Hematopoietic multipotent progenitor cell treated with erythropoietin and hydrocortisone succinate and interleukin-3 and kit ligand, for 4 days (in vitro differentiated cells): ENCODE results near the gene TATDN2.

Experiments
- DNase-seq: peaks from one replicate; pipeline ENCODE4 v3.0.0-alpha.2; 2015

The TATDN2 gene, protein sequence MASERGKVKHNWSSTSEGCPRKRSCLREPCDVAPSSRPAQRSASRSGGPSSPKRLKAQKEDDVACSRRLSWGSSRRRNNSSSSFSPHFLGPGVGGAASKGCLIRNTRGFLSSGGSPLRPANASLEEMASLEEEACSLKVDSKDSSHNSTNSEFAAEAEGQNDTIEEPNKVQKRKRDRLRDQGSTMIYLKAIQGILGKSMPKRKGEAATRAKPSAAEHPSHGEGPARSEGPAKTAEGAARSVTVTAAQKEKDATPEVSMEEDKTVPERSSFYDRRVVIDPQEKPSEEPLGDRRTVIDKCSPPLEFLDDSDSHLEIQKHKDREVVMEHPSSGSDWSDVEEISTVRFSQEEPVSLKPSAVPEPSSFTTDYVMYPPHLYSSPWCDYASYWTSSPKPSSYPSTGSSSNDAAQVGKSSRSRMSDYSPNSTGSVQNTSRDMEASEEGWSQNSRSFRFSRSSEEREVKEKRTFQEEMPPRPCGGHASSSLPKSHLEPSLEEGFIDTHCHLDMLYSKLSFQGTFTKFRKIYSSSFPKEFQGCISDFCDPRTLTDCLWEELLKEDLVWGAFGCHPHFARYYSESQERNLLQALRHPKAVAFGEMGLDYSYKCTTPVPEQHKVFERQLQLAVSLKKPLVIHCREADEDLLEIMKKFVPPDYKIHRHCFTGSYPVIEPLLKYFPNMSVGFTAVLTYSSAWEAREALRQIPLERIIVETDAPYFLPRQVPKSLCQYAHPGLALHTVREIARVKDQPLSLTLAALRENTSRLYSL

DNA sequence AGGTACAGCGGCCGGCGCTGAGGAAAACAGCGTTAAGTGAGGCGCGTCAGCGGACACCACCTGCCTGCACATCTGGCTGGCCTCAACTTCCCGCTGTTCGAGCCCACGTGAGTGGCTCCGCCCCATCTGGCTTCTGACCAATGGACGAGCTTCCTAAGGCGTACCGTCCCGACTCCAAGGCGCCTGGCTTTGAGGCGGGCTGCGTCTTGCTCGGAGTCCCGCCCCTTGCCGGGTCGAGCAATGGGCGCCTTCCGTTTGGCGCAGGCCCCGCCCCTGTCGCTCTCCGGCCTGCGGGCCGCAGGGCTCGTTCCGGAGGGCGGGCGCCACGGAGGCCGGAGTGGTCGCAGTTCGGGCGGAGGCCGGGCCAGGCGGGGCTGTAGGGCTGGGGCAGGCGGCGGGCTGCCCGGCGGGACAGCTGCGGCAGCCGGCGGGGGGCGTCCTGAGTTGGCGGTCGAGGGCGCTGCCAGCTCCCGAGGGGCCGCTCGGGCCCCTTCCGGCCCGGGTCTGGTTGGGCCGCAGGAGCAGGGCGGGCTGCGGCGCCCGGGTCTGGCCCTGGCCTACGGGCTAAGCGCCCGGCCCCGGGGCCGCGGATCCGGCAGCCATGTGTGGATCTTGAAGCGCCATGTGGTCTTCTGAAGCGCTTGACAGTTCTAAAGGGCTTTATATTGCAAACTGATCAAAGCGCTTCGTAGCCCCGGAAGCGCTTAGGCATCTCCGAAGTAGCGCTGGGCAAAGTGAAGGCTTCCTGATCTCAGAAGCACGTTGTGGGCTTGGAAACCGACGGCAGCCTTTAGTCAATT, at the start of gene TATDN2:
TATDN2 (plus strand) TSS at position 276 of the 800 bp plus-strand sequence. CDS start 742 bp downstream, outside the sequence.
- DNase-seq: peak; percentile 99

DNA sequence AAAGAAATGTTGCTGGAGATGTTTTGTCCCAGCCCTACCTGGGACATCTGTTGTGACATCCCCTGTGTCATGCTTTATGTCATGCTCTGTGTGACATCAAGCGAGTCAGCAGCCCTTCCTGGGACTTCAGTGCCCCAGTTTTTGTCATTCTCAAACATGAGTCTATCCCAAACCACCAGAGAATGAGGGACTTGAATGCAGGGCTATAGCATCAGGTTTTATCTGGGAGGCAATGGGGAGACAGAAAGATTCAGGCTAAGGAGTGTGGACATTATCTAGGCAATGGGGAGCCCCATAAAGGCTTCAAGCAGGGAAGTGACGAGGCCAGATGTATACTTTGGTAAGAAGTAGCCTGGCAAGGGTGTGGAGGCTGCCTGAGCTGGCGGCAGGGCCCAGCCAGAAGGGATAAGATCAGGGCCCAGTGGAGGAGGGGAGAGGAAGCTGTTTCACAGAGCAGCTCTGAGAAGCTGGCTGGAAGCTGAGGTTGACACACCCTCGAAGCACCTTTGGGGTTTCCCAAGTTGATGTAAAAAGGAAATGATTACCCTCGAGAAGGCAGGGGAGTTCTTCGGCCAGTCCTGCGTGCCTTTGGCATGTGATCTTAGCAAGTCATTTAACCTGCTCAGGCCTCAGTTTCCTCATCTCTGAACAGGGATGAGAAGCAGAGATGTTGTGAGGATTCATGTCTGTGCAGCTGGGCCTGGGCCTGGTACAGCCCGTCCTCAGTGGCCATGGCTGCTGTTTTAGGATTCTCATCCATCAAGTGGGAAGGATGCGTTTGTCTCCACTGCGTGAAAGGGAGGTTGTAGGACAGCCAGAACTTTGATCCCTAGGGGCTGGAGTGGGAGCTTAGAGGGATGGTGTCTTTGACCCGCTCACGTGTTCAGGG, 49.3 kb upstream of the TATDN2 start:
- DNase-seq: peak; percentile 89

DNA sequence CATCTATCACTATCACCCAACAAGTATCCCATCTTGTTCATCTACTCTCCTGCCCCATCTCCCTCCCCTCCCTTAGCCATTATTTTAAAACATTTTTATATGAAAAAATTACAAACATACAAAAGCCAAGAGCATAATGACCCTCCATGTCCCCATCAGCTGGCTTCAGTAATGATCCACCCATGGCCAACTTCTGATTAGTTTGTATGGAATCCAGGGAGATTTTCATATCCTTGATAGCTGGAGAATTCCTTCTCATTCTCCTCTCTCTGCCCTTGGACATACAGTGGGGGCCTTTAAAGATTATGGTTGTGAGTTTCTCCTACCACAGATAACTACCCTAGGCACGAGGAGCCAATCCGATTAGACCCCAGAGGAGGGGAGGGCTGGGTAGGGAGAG, 43.3 kb upstream of the TATDN2 start:
- DNase-seq: no peak

DNA sequence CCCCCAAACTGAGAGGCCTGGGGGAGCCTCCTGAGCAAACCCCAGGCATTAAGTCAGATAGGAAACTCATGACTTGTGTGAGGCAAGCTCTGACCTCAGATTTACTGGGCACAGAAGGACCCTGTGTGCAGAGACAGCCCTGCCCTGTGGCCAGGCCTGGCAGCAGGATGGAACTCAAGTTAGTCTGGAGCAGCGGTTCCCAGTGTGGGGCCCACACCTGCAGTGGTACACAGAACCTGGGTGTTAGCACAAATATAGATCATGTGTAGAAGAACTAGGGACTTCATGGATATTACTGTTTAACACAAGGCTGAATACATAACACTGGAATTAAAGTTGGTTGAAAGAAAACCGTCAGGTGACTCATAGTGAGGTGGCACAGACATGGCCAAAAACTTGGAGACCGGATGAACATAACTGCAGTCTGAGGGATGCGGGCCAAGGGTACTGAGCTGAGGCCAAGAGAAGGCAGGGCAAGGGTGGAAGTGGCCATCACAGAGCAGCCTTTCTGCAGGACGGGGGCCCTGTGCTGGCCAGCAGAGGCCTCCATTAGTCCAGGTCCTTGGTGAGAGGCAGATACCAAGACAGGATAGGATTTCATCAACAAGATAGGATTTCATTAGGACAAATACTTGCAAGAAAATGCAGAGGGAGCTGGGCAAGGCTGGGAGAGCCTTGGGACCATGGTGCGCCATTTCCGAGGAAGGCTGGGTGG, 42.7 kb upstream of the TATDN2 start:
- DNase-seq: no peak

DNA sequence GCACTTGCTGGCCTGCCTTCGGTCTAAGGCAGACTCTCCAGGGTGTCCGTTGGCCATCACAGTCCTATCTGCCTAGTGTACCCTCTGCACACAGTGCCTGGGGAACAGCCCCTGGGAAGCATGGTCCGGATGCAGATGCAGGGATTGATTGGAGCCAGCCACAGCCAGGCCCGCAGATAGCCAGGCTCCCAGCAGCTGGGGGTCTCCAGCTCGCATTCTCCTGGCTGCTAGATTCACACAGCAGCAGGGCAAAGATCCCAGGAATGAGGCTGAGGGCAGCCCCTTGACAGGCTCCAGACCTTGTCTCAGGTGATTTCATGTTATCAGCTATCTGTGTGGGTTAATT, 42.1 kb upstream of the TATDN2 start:
- DNase-seq: no peak

DNA sequence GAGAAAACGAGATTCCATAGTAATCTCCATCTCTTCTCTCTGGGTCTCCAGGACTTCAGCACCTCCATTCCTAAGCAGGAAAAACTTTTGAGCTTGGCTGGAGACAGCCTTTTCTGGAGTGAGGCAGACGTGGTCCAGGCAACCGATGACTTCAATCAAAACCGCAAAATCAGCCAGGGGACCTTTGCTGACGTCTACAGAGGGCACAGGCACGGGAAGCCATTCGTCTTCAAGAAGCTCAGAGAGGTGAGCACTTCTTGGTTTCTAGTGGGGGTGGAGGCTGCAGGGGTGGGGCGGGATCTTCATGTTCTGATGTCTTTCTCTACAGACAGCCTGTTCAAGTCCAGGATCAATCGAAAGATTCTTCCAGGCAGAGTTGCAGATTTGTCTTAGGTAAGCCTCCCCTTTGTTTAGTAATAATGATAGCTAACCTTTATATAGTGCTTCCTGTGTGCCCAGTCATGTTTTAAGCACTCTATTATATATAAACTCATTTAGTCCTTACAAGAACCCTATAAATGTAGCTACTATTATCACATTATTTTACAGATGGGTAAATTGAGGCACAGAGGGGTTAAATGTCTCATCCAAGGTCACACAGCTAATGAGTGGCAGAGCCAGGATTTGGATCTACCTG, 35.0 kb upstream of the TATDN2 start:
- DNase-seq: no peak

DNA sequence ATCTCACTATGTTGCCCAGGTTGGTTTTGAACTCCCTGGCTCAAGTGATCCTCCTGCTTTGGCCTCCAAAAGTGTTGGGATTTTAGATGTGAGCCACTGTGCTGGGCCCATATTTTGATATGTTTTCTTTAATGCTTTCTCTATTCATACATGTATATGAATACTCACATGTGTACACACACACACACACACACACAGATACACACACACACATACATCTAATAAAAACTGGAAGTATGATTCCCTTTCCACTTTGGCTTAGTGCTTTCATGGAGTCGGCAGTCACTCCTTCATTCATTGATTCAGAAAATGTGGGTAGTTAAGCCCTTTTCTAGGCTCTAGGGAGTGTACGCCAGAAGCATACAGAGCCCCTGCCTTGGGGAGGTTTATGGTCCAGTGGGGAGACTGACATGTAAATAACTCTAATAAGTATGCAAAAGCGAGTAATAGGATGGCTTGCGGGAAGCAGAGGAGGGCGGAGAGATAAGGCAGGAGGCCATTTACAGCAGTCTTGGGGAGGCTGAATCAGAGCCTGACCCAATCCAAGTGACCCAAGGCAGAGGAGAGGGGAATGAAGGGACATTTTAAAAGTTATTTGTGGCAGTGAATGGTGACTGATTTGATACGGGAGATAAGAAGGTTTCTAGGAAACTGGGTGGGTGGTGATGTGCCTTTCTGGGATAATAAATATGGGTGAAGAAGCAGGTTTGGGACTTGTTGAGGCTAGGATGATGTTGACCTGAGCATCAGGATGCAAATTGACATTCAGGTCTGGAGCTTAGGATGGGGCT, 32.5 kb upstream of the TATDN2 start:
- no peak for DNase-seq

DNA sequence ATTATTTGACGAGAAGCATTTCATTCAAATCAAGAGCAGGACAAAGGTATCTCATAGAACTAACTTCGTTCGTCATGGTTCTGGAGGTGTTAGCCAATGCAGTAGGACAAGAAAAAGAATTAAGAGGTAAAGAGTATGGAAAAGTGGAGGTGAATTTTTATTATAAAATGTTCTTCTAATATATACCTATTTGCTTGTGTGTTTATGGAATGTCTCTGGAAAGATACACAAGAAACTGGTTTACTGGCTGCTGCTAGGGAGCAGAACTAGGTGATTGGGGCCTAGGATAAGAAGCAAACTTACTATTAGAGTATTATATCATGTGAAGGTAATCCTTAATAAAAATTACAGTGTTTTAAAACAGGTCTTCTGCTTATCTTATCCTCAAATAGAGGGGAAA, 30.9 kb upstream of the TATDN2 start:
- DNase-seq: no peak

DNA sequence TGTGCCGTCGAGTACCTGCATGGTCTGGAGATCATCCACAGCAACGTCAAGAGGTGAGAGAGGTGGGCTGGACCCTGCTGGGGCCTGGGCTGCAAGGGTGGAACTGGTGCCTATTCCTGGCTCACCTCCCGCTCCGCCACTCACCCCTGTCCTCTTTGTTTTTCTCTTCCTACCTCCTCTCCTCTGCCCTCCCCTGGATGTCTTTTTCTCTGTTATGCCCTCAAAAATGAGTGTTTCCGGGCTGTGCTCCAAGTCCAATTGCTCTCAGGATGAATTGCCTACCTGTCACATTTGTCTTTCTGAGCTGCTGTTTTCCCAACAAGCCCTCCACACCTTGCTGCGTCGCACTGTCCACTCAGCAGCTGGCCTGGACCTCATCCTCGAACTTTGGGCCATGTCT, 28.5 kb upstream of the TATDN2 start:
- DNase-seq: no peak

DNA sequence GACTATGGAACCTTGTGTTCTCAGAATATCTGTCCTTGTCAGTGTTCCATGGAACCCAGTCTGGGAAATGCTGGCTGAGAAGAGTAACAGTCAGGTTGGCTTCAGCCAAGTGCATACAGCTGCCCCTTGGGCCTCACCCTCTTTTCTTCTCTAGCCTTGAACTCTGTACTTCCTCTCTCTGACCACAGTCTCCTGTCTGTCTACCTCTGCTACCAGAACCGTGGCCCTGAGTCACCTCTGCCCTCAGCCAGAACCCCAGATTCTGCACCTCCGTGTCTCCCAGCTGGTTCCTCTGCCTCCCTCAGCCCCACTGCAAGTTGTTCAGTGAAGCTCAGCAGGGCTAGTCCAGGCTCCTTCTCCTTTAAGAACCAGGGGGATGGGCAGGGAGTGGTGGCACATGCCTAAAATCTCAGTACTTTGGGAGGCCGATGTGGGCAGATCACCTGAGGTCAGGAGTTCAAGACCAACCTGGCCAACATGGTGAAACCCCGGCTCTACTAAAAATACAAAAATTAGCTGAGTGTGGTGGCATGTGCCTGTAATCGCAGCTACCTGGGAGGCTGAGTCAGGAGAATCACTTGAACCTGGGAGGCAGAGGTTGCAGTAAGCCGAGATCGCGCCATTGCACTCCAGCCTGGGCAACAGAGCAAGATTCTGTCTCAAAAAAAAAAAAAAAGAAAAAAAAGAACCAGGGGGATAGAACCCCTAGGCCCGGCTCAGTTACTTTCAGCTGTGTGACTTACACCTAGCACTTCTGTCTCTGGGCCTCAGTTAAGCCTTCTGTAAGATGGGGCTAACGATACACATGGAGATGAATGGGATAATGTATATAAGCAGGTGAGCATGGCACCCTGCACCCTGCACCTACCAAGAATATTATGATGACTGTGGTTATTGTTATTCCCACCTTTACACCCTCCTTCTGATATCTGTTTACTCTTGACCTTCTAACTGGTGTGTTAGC, 24.3 kb upstream of the TATDN2 start:
- DNase-seq: peak; percentile 51

DNA sequence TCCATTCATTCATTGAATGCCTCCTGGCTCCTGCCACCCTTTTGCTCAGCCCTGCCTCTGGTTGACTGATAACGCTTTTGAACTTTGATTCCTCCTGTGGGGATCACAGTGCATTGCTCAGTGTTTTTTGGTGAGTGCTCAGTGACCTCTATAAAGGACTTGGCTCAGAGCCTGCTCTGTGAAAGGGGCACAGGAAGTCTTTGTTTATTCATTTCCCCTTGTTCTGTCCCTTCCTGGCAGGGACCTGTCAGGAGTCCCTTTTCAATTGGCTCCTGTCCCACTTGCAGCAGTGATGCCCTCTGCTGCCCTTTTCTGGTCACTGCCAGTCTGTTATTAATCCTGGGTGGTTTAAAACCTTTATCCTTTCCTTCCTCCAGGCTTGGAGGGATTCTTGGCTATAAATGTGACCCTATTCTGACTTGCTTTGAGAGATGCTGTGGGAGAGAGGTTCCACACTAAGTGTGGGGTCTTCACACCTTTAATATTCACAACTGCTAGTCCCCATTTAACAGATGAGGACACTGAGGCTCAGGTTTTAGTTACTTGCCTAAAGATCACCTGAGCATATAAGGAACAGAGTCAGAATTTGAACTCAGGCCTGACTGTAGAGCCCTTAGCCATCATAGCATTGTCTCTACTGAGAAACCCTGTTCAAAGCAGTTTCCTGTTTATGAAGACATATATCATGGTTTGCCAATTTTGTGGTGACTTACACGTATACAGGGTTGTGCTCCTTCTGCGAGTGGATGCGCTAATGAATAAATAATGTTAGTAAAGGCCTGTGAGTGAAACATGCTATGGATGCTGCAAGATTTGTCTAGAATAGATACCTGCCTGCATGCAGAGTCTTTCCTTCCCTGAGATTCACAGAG, 23.2 kb upstream of the TATDN2 start:
- DNase-seq: peak; percentile 88

DNA sequence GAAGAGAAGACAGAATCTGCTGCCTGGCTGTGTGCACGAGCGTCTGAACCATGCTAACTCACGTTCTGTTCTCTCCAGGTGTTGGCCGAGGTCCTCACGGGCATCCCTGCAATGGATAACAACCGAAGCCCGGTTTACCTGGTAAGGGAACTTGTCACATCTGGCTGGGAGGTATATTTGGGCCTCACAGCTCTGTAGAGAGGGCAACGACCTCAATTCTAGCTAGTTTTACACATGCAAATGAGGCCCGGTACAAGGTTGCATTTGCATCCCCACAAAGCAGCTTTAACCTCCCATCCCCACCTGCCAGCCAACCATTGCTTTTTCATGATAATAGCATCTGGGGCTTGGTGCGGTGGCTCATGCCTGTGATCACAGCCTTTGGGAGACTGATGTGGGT, 22.0 kb upstream of the TATDN2 start:
- no peak for DNase-seq

DNA sequence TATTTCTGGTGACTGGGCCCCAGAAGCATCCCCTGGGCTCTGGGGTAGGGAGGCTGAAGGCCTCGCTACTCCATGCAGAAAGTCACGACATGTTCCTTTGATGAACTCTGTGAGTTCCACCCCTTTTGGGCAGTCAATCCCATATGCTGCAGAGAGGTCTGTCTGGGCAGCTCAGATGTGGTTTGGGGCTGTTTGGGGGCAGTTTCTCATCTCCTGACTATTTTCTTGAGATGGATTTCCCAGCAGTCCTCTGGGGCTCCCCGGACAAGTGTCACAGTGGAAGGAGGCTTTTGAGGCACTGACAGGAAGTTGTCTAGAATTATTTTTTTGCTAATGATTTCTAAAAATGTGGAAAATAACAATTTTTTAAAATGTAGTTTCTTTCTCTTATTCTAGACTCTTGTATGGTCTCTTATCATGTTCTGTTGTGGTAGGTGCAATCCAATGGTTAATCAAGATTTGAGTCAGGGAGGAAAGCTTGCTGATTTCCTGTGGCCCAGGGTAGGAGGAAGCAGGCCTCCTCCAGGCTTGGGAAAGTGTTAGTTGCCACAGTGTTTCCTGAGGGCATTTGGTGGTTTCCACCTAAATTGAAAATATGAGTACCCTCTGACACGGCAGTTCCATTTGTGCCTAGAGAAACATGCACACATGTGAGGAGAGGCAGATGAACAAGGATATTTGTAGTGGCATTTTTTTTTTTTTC, 19.9 kb upstream of the TATDN2 start:
- peak; percentile 74 for DNase-seq

DNA sequence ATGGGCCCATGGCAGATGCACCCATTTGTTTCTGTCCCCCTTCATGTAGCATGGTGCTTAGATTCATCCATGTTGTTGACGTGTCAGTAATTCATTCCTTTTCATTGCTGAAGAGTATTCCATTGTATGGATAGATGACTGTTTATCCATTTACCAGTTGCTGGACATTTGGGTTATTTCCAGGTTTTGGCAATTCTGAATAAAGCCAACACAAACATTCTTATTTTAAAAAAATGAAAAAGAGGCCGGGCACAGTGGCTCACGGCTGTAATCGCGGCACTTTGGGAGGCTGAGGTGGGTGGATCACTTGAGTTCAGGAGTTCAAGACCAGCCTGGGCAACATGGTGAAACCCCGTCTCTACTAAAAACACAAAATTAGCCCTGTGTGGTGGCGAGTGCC, 18.7 kb upstream of the TATDN2 start:
- no peak for DNase-seq

DNA sequence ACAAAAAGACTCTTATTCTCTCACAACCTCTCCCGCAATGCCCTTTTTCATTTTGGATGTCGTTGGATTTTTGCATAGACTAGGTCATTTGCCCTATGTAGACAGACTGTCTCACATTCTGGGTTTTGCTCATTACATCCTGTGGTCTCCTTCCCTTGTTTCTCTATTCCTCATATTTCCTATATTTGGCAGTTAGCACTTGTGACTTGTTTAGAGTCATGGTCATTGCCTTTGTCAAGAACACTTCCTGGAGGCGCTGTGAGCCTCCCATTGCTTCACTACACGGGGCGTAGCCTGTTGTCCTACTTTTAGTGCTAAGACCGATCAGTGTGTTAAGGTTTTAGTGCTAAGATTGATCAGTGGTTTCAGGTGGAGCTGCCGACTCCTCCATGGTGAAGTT, 16.1 kb upstream of the TATDN2 start:
- DNase-seq: no peak

DNA sequence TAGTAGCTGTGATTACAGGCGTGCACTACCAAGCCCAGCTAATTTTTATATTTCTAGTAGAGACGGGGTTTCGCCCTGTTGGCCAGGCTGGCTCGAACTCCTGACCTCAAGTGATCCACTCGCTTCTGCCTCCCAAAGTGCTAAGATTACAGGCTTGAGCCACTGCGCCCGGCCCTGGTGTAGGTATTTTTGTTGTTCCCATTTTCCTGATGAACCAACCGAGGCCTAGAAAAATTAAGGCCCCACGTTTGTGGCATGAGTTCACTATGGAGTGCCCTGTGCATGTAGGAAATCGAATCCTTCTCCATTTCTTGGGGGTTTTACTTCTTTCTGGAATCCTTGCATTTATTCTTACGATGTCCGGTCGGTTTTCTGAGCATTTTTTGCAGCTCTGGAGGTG, 14.3 kb upstream of the TATDN2 start:
- no peak for DNase-seq

DNA sequence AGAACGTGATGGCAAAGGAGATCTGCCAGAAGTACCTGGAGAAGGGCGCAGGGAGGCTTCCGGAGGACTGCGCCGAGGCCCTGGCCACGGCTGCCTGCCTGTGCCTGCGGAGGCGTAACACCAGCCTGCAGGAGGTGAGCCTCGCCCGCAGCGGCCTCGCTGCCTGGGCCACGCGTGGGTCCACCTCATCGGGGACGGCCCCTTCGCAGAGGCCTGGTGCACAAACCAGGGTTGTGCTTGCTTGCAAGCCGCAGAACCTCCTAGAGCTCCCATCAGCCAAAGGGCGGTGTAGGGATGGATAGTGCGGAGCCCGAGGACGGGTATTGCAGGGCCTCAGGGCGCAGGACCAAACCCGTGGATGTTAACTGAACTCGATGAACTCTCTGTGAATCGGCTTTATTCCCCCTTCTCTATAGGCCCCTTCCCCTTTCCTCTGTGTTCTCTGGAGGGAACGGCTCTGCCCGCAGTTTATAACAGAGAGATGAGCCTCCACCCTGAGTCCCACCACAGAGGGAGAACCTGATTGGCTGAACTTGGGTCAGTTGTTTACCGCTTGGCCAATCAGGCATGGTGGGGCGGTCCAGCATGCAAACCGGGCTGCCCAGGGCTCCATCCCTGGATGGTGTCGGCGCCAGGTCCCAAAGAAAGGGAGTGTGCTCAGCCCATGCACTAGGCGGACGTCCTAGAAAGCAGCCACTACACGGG, 13.6 kb upstream of the TATDN2 start:
- no peak for DNase-seq
